ENCODE measurements around the gene HDAC3.
"Not testable (repeated sequence)": the region's sequence is repeated elsewhere in the genome, so short reads cannot be mapped to it uniquely, and the experiment has no call there.

The HDAC3 gene

DNA sequence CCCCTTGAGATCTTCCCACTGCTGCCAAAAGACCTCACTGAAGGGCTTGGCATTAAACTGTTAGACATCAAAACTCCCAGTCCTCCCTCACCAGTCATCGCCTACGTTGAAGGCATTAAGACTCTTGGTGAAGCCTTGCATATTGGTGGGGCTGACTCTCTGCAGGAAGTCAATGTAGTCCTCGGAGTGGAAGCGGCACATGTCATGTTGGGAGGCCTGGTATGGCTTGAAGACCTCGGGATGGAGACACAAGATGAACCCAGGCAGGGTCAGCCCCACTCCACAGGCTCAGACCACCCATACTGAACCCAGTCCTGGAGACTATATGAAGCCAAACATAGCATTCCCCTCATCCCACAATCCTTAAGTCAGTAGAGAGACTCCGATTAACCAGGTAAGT is 1.9 kb downstream of the HDAC3 start:
- DNase-seq (ENCODE audit: low spot score), result no peak

DNA sequence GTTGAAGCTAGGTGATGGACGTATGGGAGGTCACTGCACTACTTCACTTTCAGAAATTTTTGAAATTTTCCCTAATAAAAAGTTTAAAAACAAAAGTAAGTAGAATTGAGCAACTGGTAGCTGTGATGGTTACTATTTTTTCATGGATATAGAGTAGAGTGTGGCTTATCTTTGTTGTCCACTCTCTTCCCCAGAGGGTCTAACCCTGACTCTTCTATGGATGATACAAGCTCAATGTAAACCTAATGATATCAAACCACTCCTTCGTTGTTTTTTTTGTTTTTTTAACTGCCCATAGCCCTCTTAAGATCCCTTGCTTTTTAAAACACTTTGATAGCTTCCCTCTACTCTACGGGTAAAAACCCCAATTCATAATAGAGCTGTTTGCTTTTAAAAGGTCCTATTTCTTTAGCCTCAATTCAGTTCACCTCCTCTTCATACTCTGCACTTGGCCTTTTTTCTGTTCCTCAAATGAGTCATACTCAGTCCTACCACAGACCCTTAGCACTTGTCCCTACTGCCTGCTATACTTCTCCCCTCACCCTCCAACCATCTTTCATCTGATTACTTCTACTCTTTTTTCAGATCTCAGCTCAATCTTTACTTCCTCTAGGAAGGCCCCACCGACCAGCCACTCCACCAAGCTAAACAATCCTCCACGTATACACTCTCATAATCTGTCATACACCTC is 2.6 kb downstream of the HDAC3 start:
- DNase-seq (ENCODE audit: low spot score), result no peak

DNA sequence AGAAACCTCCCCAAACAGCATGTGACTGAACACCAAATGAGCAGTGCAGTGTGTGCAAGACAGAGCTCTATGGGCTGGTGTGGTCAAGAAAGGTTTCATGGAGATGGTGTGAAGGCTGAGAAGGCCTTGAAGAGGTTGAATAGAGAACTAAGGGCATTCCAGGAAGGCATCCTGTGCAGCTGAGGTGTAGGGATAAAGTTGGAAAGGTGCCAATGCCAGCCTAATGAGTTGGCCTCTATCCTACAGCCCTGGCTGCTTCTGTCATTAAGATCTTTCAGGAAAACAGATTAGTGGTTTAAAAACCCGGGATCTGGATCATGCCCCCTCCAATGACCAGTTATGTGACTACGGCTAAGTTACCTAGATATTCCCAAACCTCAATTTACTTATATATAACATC is 4.0 kb downstream of the HDAC3 start:
- peak; percentile 54 for DNase-seq (ENCODE audit: low spot score)

DNA sequence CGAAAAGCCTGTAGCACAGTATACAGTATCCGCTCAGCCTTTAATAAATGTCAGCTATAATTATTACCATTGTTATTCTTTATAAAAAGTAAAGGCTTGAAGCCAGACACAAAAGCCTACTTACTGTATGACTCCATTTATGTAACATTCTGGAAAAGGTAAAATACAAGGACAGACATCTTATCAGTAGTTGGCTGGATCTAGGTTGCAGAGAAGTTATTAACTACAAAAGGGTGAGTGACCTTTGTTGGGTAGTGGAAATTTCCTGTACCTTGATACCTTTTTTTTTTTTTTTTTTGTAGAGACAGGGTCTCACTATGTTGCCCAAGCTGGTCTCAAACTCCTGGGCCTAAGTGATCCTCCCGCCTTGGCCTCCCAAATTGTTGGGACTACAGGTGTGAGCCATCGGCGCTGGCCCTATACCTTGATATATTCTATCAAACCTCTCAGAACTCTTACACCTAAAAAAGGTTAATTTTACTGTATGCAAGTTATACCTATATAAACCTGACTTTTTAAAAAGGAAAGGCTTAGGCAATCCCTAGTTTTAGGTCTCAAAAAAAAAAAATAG is 6.0 kb downstream of the HDAC3 start:
- DNase-seq (ENCODE audit: low spot score), result no peak

DNA sequence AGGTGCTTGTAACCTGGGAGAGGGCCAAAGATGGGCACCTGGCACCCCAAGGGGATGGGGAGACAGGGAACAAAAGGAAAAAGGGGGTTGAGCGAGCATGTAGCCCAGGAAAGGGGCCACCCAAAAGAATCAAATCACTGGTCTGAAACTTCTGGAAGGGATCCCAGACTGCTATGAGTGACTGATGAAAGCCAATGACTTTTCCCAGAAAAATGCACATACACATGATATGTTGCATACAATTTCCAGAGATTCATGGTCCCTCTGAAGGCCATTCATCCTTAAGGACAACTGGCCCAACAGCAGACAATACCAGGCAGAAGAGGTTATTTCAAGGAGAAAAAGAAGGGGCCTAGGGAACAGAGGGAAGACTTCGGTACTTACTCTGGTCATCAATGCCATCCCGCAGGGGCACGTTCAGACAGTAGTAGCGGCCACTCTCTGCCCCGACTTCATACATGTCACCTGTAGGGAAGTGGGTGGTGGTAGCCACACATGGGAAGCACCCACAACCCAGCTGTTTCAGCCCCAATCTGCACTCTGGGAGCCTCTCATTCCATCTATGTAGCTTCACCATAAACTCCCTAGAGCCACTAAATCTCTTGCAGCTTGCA is 8.4 kb downstream of the HDAC3 start:
- no peak for DNase-seq (ENCODE audit: low spot score)

DNA sequence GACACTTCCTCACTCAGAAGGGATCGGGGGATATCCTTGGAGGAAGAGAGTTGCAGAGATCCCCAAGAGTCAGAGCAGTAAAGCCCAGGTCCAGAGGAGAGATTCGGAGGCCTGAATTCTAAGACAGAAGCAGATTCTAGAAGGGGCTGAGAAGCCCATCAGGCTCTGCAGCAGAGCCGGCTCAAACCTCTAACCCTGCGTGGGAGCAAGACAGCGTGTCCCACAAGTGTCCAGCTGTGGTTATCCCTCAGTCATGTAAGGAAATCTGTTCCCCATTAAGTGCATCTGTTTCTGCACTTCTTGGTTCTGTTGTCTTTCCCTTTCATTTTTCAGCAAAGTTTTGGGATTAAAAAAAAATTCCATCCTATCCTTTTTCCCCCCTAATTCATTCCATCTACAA is 13.0 kb downstream of the HDAC3 start:
- no peak for DNase-seq (ENCODE audit: low spot score)

DNA sequence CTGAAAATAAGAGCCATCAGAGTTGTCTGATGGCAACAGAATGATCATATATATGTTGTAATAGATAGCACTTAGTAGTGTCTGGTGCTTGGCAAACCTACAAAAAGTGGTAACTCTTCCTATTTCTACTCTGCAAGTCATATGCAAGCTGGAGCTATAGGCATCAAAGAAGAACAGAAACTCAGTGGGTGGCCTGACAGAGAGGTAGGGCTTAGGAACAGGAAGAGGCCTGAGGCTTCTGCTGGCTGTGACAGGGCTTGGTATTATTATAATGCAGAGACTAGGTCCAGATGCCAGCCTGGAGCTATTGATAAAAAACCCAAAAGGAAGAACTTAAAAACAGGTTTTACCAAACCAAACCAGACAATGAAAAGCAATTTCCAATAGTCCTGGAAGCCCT is 13.5 kb downstream of the HDAC3 start:
- no peak for DNase-seq (ENCODE audit: low spot score)

DNA sequence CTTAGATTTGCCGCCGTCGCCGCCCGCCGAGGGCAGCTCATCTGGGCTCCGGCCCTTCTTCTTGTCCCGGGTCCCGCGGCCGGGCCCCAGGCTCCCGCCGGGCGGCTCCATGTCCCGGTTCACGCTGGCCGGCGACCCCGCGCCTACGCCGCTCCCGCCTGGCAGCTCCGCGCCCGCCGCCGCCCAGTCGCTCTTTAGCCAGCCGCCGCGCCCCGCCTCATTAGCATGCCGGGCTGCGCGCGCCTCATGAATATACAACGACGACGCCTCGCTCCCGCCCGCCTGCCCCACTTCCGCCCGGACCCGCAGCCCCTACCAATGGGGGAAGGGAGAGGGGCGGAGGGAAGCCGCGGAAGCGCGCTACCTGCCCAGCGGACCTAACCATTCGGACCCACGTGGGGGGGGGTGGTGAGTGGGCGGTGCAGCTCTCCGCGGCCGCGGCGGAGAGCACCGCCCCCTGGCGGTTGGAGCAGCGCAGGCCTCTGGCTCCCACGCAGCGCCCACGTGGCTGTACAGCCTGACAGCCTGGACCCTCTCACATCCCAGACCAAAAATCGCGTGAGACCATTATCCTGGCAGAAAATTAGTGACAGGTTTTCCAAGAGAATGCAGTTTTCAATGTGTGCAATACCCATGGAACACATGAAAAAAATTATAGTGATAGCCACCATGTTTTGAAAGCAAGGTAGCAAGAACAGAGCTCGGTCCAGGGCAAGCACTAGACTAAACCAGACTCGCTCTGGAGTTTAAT is 17.7 kb downstream of the HDAC3 start, which contains the start of gene DIAPH1:
Gene DIAPH1, minus strand, starts transcription at position 197 of the 751 bp plus-strand sequence. Its CDS starts 86 bp downstream, at position 111.
- peak; percentile 95 for DNase-seq (ENCODE audit: low spot score)

DNA sequence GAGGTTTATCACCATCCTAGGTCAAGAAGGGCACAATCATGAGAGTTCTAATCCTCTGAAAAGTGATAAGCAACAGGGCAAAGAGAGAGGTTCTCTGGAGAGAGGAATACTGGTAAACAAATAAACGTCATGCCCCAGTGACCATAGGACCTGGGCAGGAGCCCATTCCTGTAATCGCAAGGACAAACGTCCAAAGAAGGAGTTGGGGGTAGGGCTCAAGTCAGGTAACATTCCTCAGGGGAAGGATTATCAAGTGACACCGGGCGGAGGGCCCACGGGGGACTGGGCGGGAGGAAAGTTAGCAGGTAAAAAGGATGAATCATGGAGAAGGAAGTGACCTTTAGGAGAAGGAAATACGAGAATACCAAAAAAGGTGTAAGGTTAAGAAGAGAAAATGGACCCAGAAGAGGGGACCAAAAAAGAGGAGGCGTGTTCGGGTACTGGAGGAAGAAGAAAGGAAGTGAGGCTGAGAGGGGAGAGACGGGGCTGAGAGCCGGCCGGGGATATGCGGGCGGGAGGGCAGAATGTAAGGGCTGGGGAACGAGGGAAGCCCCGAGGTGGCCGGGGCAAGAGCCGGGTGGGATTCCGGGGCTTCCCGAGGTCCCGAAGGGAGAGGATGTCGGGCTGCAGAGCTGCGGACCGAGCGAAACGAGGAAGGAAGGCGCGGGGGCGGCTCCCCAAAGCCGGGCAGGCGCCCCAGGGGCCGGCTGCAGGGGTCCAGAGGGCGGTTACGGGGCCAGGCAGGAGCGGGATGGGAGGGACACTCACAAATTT is 18.4 kb downstream of the HDAC3 start:
- peak; percentile 58 for DNase-seq (ENCODE audit: low spot score)

DNA sequence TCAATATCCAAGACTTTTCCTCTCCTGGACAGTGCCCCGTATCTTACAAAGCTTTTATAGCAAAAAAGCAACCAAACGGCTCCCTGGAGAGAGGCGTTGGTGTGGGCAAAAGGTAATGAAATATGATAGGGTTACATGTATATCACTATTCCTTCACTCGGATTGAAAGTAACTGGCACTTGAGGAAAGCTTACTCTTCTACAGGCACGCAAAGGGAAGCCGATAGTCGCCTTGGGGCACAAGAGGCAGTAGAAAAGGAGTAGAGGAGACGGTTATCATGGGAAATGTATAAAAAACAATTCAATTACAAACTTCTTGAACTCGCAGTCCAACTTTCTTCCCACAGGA is 19.0 kb downstream of the HDAC3 start:
- DNase-seq (ENCODE audit: low spot score), result peak; percentile 34

DNA sequence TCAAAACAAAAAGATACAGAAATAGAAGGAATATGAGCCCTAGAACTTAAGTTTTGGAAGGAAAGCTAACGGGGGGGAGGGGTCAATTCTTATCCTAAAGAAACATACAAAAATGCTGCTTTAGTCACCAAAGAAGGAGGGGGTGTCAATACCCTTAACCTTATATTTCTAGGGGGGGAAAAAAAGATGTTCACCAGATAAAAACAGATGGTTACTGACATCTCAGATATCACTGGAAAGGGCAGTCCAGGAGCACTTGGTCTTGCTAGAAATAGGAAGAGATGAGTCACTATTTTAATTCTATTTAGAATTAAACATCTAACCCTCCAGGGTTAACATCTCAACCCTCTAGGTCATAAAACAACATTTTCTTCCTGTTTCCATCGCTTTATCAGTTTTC is 19.5 kb downstream of the HDAC3 start:
- DNase-seq (ENCODE audit: low spot score), result no peak

DNA sequence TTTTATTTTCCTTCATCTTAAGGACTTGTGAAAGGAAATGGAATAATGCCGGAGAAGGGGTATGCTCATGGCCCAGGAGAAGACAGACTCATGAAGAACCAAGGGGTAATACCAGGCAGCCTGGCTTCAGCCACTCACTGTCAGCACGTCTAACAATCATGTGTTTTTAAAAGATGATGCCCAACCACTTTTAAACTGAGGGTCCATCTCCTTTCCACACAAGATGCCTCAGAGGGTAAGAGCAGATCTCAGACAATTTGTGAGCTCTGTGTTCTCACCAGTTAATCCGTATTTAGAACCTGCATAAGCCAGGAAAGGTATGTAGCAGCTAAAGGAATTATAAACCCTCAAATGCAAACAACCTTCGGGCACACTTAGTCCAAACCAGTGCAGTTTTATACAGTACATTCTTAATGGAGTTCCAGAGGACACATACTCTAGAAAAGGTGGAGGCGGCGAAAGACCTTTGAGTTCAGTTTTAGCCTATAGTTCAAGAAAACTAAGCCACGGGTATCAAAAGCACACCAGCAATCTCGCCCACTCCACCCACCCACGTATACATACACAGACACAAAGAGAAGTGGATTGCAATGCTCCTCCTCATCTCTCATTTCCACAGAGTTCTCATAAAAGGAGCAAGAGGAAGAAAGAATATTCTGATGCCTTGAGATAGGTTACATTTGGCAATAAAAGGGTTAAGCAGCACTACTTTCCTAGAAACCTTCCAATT is 20.5 kb downstream of the HDAC3 start:
- no peak for DNase-seq (ENCODE audit: low spot score)

DNA sequence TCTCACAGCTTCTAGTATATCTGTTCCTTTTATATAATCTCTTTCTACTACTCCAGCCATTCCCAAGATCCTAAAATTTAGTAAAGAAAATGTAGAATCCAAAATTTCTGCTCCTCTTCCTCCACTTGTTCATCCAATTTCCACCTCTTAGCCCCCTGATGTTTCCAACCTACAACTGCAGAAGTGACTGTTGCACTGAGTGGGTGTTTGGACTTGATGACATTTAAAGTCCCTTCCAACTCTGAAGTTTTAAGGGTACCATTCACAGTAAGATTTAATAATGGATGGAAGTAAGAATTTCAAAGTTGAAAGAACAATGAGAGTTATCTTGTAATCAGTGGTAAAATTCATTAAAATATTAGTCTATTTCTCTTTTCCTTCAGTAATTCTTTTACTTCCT is 23.3 kb downstream of the HDAC3 start:
- no peak for DNase-seq (ENCODE audit: low spot score)

DNA sequence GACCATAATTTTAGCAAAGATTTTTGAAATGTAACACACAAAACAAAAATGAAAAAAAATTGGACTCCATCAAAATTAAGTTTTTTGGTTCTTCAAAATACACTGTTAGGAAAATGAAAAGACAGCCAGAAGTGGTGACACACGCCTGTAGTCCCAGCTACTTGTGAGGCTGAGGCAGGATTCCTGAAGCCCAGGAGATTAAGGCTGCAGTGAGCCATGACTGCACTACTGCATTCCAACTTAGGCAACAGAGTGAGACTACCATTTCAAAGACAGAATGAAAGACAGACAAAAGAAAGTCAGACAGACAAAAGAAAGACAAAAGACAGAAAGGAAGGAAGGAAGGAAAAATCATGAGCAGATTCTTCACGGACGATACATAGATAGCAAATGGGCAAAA is 25.4 kb downstream of the HDAC3 start:
- DNase-seq (ENCODE audit: low spot score), result no peak

DNA sequence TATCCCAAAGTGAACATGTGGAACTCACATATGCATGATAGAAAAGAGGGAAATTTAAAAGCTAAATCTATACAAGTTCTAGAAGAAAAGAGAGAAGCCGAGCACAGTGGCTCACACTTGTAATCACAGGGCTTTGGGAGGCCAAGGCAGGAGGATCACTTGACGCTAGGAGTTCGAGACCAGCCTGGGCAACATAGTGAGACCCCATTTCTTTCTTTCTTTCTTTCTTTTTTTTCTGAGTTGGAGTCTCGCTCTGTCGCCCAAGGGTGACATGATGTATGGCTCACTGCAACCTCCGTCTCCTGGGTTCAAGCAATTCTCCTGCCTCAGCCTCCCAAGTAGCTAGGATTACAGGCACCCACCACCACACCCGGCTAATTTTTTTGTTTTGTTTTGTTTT is 26.7 kb downstream of the HDAC3 start:
- not testable (repeated sequence) for DNase-seq (ENCODE audit: low spot score)

DNA sequence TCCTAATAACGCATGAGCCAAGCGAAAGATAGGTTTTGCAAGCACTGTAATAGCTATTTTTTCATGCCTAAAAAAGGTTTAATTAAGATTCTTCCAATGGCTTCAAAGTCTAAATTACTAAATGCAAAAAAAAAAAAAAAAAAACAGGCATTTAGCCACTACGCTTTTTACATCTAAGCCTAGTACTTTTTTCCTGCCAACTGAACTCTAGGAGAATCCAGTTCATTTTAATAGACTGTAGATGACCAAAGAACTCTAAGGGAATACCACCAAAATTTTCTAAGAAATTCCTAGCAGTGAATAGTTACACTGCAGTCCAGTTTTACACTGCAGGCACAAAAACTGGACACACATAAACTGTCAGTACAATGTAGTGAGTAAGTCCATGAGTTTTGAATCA is 27.6 kb downstream of the HDAC3 start:
- DNase-seq (ENCODE audit: low spot score), result no peak

DNA sequence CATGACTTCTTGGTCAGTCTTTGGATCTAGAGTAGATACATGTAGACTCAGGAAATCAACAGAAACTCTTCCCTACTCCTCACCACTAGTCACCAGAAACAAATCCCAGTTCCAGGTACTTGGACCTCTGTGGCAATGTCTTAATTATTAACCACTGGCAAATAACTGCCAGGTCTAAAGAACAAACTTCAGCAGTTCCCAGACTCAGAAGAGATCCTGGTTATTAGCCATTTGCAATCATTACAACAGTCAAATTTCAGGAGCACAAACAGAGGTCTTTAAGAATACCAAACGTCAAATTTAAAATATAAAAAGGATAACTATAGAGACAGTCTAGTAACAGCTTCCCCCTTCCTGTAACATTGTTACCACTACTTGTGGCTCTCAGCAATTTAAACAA is 28.1 kb downstream of the HDAC3 start:
- DNase-seq (ENCODE audit: low spot score), result no peak

DNA sequence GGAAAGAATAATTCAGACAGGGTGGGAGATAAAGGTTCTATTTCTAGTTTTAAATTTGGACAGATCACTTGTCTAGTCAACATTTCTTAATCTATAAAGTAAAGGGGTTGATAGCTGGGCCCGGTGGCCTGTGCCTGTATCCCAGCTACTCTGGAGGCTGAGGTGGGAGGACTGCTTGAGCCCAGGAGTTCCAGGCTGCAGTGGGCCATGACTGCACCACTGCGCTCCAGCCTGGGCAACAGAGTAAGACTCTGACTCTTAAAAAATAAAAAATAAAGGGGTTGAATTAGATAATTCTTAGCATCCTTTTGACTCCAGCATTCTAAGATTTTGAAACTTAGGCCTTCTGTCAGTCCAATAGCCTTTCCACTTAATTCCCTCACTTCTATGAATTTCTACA is 28.6 kb downstream of the HDAC3 start:
- no peak for DNase-seq (ENCODE audit: low spot score)

DNA sequence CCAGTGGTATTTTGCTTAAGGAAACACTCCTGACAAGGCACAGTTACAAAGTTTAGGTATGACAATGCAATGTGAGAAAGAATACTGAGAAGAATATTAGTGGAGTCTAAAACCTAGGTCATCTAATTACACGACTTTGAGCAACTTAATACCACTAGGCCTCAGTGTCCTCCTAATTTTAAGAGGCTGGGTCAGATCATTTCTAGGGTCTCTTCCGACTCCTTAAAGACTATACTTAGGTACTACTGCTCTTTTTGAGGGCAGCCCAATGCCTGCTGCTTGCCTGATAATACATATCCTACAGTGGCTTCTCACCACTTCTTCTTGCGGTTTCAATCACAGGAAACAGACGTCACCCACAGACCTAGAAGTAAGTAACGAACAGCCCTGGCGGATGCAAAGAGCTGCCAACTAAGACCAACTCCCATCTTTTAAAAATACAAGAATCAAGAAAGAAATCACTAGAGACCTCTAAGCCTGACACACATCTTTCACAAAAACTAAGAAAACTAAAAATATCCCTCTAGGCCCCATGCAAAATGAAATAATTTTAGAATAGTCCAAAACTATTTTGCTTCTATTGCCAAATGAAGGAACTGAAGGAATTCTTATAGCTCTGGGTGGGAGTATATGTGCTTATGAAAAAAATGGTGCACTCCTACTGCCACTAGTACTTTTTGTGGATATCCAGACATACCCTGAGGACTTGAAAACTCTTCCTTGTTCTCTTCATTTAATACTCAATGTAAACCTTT is 30.9 kb downstream of the HDAC3 start:
- no peak for DNase-seq (ENCODE audit: low spot score)

DNA sequence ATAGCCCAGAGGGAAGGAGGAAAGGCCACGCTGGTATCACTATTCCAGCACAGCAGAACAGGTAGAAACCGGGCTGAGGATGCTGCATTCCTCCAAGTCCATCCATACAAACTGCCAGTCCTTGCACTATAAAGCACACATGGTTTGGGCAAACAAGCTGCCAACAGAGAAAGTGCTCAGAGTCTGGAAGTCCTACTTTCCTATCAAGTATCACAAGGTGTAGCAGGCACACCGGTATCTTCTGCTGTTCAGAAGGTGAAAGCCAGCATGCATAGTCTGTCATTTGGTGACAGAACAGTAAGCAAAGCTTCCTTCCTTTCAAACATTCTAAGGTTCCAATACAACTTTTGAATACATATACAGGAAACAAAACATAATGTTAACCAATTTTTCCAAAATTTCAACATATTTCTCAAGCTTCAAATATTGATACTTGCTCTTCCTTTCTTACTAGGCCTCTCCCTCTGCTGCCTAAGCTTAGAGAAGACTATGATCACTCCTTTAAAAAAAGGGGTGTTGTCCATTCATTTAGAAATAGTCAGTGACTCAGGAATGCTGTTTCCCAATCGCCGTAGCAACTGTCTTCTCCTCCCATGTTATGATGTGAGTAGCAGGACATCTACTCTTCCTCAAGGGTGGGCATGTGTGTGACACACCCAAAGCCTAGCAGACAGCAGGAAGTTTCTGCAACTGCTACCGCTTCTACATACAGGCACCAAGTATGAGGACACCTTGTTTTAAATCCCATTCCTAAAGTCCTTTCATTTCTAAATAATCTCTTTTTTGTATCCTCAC is 32.5 kb downstream of the HDAC3 start:
- DNase-seq (ENCODE audit: low spot score), result no peak

Data from cerebellar cortex (tissue), 1 donor.